HG03565 (cell line): ENCODE data around the gene ATP1B2.
"Not testable (repeated sequence)": the region's sequence is repeated elsewhere in the genome, so short reads cannot be mapped to it uniquely, and the experiment has no call there.

ENCODE experiments used
- ATAC-seq: cut with Tn5 transposase; IDR thresholded peaks from one replicate; pipeline ENCODE4 v1.9.1; 2021; ENCODE audit warnings: mild to moderate bottlenecking, moderate library complexity; ENCODE audit not compliant: unreplicated experiment

ATP1B2 gene

DNA sequence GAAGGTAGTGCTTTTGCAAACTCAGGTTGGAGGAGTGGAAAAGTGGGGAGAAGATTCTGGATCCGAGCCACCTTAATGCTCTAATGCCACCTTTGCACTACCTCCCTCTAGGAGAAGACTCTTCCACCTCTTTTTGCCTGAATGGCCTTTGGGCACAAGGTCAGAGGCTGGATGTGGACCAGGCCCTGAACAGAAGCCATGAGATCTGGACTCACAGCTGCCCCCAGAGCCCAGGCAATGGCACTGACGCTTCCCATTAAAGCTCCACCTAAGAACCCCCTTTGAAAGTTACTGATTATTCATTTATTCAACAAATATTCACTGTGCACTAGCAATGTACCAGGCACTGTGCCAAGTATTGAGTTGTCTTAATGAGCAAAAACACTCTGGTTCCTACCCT, 17.6 kb upstream of the ATP1B2 start:
- no peak for ATAC-seq

DNA sequence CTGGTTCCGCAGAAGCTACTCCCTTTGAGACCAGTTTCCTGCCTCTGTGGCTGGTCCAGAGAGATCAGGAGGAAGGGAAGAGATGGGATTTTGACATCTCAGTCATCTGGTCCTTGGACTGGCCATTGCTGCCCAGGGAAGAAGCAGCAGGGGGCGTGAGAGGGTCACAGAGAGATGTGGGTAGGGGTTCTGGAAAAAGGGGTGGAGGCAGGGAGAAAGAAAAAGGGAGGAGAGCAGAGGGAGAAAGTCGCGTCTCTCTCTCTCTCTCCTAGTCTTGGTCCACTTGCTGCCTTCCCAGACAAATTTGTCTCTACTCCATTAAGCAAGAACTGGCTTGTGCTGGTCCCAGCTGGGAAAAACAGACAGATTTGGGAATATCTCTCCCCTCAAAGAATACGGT, 16.3 kb upstream of the ATP1B2 start:
- no peak for ATAC-seq

DNA sequence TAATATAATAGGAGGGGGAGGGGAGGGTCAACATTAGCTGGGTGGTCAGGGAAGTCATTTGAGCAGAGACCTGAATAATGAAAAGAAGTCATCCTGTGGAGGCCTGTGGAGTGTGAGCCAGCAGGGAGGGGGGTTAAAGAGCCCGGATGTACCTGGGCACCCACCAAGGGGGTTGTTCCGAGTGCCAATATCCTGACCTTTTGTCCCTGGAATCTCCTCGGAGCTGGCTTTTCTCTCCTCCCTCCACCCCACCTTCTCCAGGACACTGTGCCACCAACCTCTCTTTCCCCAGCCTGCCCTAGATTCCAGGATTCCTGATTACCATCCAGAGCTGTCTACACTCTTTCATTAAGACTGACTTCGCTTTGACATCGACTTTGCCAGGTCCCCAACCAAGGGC, 14.6 kb upstream of the ATP1B2 start:
- ATAC-seq = no peak

DNA sequence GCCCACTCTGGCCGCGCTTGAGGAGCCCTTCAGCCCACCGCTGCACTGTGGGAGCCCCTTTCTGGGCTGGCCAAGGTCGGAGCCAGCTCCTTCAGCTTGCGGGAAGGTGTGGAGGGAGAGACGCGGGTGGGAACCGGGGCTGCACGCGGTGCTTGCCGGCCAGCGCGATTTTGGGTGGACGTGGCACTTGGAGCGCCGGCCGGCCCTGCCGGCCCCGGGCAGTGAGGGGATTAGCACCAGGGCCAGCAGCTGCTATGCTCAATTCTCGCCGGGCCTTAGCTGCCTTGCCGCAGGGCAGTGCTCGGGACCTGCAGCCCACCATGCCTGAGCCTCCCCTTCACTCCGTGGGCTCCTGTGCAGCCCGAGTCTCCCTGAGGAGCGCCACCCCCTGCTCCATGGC, 9.9 kb upstream of the ATP1B2 start:
- no peak for ATAC-seq

DNA sequence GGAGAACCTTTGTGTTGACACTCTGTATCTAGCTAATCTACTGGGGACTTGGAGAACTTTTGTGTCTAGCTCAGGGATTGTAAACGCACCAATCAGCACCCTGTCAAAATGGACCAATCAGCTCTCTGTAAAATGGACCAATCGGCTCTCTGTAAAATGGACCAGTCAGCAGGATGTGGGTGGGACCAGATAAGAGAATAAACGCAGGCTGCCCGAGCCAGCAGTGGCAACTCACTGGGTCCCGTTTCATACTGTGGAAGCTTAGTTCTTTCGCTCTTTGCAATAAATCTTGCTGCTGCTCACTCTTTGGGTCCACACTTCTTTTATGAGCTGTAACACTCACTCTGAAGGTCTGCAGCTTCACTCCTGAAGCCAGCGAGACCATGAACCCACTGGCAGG, 9.1 kb upstream of the ATP1B2 start:
- not testable (repeated sequence) for ATAC-seq

DNA sequence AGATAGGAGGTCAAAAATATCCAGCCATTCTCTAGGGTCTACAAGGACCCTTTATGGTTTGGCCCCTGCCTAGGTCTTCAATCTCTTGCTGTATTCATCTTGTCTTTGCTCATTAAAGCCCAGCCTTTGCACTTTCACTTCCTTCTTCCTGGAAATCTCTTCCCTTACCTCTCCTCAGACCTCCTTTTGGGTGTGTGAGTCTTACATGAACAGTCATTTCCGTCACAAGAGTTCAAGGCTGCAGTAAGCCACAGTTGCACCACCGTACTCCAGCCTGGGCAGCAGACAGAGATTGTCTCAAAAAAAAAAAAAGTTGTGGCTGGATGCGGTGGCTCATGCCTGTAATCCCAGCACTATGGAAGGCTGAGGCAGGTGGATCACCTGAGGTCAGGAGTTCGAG, 6.0 kb upstream of the ATP1B2 start:
- ATAC-seq = no peak

DNA sequence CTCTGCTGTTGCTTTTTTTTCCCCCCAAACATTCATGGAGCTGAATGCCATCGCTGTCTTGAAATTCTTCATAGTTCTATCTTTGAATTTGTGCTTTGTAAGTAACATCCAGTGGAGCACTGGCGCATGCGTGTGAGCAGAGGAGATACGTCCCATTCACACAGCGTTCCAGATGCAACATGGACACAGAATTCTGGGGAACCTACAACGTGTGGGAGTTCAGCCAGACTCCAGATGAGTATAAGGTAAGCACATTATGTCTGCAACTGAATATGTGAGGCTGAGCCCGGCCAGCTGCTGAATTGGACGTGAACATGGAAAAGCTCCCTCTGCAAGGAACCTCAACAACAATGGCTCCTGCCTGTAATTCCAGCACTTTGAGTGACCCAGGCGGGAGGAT, 4.3 kb upstream of the ATP1B2 start:
- no peak for ATAC-seq

DNA sequence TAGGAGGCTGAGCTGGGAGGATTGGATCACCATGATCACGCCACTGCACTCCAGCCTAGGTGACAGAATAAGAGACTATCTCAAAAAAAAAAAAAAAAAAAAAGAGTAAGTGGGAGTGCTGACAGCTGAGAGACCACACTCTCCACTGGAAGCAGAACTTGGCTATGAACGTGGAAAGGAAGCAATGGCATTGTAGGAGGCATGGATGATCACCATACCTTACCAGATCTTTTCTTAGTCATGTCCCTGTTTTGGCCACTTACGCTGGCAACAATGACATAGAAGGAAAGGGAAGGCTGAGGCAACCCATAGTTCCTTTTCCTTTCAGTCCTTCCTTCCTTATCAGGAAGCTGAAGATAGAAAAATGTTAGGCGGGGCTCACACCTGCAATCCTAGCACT, 3.7 kb upstream of the ATP1B2 start:
- no peak for ATAC-seq

DNA sequence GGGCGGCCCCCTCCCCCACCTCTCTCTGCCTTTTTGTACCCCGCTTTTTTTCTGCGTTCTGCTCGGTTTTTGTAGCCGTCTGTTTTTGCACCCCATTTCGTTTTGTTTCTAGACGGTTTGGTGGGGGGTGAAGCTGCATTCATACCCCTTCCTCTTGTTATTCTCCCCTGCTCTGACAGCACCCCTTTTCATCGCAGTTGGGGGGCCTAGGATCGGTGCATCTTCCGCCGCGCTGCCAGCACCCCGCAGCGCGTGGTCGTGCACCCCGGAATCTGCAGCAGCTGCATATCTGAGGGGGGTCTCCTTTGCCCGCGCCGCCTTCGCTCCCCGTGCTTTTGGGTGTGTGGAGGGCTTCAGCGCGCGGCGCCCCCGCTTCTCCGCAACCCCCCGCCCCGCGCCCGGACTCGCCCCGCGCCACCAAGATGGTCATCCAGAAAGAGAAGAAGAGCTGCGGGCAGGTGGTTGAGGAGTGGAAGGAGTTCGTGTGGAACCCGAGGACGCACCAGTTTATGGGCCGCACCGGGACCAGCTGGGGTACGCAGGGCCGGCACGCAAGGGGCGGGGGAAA, 455 bp downstream of the ATP1B2 start:
- ATAC-seq = no peak

DNA sequence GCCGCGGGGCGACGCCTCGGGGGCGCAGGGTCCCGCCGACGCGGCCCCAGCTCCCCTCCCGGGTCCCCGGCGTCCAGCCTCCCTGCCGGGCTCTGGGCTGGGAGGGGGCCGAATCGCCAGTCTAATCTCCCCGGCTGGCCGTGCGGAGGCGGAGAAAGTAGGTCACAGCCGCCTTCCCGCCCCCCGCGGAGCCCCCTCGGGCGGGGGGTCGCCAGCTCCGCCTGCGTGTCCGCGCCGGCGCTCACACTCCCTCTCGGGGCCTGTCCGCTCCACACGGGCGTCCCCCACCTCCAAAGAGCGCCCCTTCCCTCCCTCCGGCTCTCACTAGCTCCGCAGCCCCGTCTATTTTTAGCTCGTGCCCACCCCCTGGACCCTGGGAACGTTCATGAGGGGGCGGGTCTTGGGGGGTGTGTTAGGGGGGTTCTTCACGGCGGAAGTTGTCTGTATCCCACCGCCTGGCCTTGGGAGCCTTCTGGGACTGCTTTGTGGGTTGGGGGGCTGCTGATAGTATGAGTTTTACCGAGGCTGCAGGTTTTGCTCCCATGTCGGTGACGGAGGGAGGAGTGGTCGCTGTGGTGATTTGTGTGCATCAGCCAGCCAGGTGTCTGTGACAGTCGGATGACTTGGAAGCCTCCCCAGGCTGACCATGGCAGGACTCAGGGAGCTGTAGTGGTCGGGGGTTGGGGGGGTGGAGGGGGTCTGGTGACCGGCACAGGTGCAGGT, 1.1 kb downstream of the ATP1B2 start:
- no peak for ATAC-seq

DNA sequence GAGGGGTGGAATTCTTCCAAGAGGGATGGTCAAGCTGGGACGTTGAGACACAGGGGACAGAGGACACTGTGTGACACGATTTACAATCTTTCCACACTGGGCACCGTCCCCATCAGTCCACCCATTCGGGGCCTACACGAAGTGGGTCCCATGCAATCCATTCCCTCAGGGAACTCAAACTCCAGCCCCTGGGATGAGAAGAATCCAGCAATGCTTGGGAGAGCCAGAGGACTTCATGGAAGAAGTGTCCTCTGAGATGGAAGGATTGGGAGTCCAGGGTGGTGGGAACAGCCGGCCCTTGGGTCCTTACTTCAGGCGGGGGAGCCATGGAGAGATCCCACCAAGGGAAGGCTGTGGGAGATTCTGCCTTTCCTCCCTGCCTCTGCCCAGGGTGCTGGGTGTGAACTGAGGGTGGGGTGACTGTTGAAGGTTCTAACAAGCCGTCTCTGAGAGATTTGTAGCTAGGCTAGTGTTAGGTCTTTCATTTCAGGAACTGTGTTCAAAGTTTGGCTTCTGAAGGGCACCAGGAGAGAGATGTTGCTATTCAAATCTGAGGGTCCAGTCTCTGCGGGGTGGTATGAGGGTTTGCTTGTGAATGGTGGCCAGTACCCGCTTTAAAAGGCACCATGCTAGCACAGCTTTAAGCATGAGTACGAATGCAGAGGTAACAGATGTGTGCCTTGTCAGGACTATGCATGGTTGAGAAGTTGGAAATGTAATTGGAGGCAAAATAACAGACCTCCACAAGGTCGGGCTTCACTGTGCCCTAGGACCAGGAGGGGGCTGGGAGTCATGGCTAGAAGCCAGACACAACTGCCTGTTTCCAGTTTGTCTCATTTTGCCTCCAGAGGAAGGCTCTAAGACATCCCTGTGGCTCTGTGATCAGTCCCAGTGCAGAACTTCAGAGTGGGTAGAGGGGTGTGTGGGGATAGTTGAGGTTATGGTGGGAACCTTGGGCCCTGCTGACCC, 1.9 kb downstream of the ATP1B2 start:
- no peak for ATAC-seq

DNA sequence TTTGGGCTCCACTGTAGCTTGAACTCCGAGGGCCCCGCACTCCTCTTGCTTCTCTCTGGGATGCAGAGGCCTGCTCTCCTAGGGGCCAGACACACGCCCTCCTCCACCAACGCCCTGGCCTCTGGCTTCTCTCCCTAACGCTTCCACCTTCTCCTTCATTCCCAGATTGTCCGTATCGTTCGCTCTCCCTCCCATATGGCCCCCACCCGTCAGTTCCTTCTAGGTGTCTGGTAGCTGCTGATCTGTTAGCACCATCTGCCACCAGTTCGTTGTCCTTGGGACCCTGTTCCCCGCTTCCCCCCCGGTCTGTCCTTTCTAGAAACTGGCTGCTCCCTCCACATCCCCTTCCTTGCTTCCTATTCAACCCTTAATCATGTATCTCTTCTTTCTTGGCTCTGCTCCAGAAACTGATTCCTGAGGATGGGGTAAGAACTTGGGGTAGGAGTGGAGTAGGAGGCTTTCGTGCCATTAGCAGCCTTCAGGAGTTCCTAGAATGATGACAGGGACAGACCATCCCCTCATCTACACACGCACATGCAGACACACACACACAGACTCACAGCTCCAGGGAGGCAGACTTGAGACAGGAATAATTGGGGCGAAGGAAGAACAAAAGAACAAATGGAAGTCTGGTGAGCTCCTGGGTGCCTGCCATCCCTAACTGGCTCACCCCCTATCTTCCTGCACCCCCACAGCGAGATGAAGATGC, 4.3 kb downstream of the ATP1B2 start:
- no peak for ATAC-seq

DNA sequence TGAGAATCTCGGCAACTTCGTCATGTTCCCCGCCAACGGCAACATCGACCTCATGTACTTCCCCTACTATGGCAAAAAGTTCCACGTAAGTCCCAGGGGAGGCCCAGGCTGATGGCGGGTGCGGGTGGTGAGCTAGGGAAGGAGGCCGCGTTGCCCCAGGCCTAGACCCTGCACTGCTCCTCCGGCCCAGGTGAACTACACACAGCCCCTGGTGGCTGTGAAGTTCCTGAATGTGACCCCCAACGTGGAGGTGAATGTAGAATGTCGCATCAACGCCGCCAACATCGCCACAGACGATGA, 4.8 kb downstream of the ATP1B2 start:
- ATAC-seq = no peak

DNA sequence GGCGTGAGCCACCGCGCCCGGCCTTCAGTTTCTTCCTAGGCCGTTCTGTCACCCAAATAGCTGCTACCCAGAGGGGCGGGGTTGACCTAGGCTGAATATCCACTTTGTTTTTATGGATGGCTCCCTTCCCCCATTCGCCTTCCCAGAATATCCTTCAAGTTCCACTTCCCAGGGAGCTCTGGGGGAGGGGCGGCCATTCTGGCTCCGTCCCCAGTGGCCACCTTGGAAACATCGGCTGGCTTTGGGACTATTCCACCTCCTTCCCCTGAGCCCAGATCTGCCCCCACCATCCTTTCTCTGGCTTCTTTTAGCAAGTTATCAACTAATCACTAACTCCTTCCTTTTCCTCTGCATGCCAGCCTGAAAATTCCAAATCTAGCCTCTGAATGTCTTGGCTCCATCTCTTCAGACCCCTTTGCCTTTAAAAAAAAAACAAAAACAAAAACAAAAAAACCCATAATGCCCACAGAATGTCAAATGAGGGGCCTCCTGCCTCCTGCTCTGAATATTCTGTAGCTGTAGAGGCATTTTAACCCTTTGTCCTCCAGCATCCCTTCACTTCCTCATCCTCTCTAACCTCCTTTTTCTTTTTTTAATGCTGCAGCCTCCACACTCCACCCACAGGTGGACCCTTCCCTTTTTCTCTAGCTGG, 6.4 kb downstream of the ATP1B2 start:
- no peak for ATAC-seq

DNA sequence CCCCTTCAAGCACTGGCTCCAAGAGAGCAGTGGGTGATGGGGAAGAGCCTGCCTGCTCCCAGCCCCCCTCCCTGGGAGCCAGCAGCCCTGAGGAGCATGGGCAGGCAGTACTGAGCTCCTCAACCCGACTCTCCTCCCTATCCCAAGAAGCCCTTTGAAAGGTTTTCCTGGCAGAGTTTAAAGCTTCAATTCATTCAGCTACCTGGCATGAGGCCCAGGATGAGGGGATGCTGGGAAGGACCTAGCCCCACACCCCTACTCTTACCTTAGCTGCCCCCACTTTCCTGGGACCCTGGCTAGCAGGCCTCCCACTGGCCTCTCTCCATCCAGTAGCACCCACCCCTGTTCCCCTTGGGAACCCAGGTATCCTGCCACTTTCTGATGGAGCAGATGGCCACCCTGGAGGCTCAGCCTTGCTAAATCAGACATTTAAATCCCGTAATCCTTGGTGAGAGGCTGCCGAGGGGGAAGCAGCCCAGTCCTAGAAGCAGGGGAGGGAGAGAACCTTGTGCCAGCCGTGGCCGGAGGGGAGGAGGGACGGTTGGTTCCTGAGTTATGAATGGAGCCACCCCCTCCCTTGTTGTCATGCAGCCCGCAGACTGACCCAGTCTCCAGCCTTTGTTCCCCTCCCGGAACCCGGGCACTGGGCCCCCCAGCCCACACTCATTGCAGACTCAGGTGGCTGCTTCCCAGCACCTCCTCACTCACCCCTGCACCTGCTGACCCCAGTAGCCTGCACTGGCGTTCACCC, 17.1 kb downstream of the ATP1B2 start:
- no peak for ATAC-seq

DNA sequence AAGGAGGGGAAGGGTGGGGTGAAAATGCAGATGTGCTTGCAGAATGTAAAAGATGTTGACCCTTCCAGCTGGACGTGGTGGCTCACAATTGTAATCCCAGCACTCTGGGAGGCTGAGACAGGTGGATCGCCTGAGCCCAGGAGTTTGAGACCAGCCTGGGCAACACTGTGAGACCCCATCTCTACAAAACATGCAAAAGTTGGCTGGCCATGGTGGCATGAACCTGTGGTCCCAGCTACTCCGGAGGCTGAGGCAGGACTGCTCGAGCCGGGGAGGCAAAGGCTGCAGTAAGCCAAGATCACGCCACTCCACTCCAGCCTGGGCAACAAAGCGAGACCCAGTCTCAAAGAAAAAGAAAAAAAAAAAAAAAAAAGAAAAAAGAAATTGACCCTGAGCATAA, 17.8 kb downstream of the ATP1B2 start:
- no peak for ATAC-seq

DNA sequence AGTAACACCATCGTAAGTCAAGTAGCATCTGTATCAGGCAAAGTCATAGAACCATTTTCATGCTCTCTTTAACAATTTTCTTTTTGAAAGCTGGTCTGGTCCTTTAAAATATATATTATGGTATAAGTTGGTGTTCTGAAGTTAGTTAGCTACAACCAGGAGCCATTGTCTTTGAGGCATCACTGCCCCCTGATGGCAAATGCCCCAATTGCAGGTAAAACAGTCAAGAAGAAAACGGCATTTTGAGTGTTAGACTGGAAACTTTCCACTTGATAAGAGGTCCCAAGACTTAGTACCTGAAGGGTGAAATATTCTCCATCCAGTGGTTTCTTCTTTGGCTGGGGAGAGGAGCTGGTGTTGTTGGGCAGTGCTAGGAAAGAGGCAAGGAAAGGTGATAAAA, 22.5 kb downstream of the ATP1B2 start:
- ATAC-seq = no peak

DNA sequence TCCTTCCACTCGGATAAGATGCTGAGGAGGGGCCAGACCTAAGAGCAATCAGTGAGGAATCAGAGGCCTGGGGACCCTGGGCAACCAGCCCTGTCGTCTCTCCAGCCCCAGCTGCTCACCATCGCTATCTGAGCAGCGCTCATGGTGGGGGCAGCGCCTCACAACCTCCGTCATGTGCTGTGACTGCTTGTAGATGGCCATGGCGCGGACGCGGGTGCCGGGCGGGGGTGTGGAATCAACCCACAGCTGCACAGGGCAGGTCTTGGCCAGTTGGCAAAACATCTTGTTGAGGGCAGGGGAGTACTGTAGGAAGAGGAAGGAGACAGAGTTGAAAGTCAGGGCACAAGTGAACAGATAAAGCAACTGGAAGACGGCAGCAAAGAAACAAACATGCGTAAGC, 24.2 kb downstream of the ATP1B2 start:
- ATAC-seq = no peak

DNA sequence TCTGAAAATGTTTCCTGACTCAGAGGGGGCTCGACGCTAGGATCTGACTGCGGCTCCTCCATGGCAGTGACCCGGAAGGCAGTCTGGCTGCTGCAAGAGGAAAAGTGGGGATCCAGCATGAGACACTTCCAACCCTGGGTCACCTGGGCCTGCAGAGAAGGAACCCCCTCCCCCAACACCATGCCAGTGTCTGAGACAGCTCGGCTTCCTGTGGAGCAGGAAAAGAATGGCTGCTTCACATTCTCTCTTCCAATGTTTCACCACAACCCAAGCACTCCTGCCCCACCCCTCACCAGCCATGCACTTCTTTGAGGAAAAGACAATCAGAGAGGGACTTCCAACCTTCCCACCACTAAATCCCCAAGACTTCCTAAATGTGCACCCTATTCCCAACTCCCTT, 25.8 kb downstream of the ATP1B2 start:
- no peak for ATAC-seq

DNA sequence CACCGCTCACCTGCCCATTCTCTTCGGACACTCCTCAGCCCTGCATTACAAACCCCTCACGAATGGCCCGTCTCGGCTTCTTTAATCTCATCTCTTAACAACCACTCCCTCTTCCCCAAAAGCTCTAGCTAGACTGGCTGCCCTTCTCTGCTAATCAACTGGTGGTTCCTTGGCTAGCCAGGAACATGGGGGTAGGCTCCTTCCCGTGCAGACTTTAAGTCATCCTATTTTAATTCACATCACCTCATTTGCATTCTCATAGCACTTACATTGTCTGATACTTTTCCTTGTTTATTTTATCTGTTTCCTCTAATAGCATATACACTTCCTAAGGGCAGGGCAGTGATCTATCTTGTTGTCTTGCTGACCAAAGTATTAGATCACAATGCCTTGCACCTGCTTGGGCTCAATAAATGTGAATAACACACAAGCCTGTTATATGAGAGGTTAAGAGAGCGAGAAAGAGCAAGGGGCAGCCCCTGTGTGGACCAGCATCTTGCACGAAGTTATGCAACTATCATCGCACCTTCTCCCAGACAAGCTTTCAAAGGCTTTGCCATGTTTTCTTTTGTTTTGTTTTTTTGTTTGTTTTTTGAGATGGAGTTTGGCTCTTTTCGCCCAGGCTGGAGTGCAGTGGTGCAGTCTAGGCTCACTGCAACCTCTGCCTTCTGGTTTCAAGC, 26.8 kb downstream of the ATP1B2 start:
- no peak for ATAC-seq
